GM18858 (cell line): ENCODE data around the gene PPP1R26.
"Not testable (repeated sequence)": the region's sequence is repeated elsewhere in the genome, so short reads cannot be mapped to it uniquely, and the experiment has no call there.

ENCODE experiments used
- ATAC-seq: cut with Tn5 transposase; IDR thresholded peaks from one replicate; pipeline ENCODE4 v1.9.1; 2021; ENCODE audit not compliant: unreplicated experiment

PPP1R26 gene

DNA sequence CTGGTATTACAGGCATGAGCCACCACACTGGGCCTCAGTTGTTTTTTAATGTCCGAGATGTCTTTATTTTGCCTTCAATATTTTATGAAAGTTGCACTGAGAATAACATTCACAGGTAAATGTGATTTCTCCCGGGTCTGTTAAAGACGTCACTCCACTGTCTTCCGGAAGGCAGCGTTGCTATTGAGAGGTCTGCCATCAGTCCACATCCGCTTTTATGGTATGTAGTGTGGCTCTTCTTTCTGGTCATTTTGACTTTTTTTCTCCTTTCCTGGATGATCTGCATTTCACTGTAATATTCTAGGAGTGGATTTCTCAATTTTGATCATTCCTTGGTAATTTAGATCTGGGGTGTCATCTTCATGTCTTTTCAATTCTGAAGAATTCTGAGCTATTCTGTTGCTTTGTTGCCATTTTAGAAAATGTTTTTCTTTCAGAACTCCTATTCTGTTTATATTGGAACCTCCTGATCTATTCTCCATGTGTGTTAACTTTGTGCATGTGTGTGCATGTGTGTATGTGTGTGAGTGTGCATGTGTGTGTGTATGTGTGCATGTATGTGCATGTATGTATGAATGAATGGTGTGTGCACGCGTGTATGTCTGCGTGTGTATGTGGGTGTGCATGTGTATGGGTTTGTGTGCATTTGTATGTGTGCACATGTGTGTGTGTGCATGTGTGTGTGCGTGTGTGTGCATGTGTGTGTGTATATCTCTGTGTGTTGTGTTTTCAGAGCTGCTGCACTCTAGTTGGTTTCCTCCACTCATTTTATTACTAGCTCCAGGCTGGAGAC, 39.8 kb downstream of the PPP1R26 start:
- no peak for ATAC-seq

DNA sequence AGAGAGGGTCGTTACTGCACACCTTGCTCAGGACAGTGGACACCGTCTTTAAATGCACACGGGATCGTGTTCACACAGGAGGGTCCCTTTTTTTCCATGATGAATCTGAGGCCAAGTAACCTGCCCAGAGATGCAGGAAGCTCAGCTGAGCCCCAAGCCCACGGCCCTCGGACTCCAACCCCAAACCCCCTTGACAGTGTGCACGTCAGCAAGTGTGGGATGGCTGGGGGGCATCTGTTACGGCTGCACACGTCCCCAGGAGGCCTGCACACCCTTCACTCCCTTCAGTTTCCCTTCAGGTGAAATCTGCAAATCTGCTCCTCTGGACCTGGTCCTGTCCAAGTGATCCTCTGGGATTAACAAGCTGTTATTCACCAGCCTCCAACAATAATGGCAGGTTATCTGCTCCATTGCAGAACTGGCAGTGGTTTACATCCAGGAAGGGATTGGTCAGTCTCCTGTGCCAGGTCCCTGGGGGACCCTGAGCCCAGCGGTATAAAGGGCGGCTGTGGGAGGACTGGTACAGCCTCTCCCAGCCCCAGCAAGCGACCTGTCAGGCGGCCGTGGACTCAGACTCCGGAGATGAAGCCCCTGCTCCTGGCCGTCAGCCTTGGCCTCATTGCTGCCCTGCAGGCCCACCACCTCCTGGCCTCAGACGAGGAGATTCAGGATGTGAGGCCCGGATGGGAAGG, 41.5 kb downstream of the PPP1R26 start, which contains the start of gene LCN1:
LCN1 (plus strand) TSS at position 525 of the 692 bp plus-strand sequence; CDS start at position 583, 58 bp downstream.
- ATAC-seq, result no peak

DNA sequence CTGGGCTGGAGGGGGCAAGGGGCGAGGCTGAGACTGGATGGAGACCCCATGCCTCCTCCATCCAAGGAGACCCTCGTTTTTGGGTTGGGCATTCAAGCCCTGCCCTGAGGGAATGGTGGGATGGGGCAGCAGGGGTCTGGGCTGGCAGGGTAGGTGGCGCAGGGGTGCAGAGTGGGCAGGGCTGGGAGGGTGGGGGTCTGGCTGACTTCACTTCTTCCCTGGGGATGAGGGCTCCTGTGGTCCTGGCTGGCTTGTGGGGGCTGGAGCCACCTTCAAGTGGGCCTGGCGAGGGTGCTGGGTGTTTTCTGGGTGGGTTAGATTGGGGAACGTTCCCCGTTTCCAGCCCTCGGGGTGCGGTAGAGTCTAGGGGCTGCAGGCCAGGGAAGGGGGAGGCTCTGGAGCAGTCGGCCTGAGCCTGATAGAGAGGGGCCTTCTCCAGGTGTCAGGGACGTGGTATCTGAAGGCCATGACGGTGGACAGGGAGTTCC, 42.1 kb downstream of the PPP1R26 start:
- no peak for ATAC-seq

DNA sequence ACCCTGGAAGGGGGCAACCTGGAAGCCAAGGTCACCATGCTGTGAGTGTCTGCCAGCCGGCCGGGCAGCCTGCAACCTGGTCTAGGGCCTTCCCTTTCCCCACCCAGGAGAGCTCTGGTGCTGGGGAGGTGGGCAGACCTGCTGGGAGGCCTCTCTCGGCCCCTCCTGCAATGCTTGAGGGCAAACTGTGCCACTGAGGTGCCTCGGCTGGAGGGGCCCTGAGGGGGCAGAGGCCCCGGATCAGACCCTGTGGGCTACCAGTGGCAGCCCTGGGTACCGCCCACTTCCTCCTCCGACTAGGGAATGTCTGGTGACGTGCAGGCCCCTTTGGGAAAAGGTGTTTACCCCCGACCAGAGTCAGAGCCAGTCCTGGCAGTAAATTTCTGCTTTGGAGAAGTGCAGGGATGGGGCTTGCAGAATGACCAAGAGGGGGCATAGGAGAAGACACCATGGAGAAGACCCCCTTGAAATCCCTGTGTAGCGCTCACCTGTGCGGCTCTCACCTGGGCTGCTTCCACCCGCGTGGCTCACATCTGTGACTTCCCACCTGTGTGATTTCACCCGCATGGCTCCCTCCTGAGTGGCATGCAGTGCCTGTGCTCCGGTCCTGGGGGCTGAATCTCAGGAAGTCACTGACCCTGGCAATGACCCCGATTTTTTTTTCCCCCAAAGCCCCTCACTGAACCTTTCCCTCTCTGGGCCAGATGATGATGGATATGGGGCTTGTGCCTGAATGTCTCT, 42.7 kb downstream of the PPP1R26 start:
- no peak for ATAC-seq

DNA sequence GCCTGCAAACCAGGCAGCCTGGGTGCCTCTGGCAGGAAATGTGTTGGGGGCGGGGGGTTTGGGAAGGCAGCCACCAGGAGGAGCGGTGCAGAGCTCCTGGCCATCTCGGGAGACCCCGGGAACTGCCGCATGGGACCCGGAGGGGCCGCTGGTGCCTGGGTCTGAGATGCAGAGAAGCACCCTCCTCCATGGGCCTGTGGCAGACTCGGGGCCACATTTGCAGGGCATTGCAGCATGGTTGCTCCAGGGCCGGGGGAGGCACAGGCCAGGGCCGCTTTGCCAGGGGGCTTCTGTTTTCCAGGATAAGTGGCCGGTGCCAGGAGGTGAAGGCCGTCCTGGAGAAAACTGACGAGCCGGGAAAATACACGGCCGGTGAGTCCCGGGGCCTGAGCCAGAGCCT, 43.3 kb downstream of the PPP1R26 start:
- no peak for ATAC-seq

DNA sequence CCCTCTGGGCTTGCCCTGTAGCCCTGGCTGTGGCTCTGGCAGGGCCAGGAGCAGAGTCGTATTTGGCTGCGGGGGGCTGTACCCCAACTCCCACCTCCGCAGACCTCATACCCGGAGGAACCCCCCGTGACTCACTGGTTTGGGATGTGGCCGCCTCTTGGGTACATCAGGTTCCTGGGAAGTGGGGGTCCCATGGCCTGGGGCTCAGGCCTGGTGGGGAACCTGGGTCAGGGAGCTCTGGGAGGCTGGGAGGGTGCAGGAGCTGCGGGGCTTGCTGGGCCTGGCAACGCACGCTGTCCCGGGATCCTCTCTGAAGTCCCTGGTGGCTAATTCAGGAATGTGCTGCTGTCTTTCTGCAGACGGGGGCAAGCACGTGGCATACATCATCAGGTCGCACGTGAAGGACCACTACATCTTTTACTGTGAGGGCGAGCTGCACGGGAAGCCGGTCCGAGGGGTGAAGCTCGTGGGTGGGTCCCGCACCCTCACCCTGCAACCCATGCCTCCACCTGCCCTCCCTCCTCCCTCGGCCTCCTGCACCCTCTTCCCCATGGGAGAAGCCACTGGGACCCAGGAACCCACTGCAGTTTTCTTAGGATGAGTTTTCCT, 44.0 kb downstream of the PPP1R26 start:
- ATAC-seq, result no peak

DNA sequence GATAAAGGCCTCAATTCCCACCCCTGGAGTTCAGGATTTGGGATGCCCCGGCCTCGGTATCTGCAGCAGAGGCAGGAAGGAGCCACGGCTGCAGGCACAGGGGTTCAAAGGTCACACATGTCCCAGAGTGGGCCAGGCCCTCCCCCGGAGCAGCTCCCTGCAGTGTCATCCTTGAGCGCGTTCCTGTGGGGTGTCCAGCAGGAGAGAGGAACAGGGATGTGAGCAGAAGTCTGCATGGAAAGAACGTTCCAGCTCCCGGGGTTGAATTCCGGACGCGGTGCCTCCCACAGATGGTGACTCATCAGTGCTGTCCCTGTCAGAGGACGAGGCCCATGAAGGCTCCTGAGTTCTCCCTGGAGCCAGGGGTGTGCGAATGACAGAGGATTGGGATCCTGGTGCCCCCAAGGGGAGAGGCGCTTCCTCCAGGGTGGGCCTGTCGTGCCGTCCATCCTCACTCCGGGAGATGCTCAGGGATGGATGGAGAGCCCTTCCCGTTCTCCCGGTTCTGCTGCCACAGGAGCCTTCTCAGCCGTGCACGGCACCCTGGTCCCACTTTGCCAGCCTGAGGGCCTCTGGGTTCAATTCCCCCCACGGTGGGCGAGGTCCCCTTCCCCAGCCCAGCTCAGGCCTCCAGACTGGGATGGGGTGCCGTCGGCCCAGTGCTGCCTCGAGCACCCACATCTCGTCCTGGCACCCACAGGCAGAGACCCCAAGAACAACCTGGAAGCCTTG, 44.7 kb downstream of the PPP1R26 start:
- ATAC-seq, result no peak

DNA sequence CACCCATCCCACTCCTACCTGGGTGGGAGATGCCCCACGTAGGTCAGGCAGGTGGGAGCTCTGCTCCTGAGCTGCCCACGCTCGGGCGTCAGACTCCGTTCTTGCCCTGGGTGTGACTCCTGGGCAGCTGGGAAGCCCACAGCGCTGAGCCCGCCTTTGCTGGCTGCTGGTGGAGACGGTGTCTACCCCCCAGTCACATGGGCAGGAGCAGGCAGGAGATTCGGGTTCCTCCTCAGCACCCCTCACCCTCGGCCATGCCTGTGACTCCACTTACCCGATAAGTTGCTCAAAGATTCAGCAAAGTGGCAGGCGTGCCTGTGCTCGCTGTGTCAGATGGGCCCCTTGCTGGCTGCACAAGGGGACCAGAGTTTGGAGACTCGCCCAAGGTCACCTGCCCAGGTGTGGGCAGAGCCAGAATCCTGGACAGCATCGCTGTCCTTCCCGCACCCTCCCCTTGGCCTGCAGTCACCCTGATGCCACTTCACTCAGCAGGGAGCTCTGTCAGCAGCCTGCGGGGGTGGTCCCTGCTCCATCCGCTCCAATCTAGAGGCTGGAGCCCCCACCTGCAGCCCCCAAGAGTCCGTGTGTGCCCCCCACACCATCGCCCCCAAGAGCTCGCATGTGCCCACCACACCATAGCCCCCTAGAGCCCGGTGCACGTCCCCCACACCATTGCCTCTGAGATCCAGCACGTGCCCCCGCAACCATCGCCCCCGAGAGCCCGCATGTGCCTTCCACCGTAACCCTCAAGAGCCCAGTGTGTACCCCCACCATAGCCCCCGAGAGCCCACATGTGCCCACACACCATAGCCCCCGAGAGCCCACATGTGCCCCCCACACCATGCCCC, 45.9 kb downstream of the PPP1R26 start:
- no peak for ATAC-seq

DNA sequence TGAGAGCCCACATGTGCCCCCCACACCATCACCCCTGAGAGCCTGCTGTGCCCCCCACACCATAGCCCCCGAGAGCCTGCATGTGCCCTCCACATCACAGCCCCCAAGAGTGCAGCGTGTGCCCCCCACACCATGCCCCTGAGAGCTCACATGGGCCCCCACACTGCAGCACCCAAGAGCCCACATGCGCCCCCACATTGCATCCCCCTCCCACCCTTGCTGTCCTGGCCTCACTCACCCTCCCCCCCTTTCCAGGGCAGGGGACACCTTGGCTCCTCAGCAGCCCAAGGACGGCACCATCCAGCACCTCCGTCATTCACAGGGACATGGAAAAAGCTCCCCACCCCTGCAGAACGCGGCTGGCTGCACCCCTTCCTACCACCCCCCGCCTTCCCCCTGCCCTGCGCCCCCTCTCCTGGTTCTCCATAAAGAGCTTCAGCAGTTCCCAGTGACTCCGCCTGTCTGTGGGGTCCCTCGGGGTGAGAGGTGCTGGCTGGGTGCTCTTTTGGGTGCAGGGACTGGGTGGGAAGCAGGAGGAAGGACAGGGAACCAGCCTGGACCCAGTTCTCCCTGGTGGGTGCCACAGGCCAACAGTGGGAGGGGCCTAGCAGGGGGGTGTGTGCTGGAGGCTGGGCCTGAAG, 46.6 kb downstream of the PPP1R26 start:
- no peak for ATAC-seq

DNA sequence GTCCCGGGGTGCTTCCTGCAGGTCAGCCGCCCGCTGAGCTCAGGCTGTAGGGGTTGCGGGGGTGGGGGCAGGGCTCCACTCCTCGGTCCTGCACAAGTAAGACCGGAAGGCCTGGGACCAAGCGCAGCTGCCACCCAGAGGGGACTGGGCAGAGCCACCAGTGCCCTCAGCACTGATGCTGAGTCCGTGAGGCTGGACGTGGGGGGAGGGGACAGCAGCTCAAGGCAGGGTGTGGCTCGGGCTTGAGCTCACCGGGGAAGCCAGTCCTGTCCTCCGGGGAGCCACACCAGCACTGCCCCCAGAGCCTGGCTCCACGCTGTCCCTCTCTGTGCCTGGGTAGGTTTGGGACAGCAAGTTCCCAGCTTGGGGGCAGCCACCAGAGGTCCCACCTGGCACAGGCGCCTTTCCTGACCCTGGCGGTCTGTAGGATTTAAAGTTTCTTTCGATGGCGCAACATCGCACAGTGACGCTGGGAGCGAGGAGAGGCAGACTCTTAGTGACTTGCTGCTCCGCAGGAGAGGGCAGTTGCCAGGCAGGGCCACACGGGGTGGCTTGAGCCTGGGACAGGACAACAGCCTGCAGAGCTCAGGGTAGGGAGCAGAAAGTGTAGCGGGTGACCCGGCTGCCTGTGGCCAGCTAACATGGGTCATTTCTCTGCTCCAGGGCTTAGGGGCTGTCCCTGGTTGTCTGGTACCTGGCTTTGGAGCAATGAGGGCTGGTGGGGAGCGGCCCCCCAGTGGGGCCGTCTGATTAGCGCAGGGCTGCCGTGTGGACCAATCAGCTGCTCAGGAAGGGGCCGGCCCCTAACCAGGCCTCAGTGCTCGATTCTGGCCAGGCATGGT, 47.4 kb downstream of the PPP1R26 start:
- ATAC-seq, result no peak

DNA sequence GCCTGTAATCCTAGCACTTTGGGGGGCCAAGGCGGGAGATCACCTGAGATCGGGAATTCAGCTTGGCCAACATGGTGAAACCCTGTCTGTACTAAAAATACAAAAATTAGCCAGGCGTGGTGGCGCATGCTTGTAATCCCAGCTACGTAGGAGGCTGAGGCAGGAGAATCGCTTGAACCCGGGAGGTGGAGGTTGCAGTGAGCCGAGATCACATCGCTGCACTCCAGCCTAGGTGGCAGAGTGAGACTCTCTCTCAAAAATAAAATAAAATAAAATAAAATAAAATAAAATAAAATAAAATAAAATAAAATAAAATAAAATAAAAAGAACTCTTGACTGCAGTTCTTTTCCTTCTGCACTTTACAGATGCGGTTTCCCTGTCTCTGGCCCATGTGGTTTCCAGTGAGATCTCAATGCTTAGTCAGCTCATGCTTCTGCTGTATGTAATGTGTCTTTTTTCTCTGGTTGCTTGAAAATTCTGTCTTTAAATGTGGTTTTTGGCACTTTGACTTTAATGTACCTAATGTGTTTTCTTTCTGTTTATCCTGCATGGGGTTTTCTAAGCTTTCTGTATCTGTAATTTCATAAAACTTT, 49.4 kb downstream of the PPP1R26 start:
- not testable (repeated sequence) for ATAC-seq

DNA sequence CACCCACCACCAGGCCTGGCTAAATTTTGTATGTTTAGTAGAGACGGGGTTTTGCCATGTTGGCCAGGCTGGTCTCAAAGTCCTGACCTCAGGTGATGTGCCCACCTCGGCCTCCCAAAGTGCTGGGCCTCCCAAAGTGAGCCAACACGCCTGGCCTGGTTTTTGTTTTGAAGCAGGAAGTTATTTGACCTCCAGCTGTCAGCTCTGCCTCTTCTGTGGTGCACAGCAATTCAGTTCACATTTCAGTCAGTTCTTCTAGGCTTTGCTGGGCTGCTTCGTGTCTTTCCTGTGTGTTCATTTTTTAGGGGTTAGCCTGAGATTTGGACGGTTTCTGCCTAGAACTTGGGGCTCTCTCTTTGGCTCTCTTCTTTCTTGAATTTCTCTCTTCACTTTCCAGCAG, 50.6 kb downstream of the PPP1R26 start:
- no peak for ATAC-seq

DNA sequence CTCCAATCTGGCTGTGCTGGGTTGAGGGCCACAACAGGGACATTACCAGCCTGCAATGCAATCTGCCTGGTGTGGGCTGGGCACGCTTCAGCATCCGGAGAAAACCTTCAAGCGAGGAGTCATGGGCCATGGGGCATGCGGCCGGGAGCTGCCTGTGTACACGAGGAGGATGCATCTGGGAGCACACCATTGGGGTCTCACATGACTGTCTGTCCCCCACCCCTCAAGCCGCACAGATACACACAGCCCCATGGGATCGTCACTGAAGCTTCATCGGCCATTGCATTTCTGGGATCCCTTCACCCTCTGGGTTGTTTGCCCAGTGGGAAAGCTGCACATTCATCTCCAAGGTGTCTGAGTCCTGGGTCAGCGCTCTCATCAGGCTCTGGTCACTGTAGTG, 51.5 kb downstream of the PPP1R26 start:
- ATAC-seq, result no peak

DNA sequence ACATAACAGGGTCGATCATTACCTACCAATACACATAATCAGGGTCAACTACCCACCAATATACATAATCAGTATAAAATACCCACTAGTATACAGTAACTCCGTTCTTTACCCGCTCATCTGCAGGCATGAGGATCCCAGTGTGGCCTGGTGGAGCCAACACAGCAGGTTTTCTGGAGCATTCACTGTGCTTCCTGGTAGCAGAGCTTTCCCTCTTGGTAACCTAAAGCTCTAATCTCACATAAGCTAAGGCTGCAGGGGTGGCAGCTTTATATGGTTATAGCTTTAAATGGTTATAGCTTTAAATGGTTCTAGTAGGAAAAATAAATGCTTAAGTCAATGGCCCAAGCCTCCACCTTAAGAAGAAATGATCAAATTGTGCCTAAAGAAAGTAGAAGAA, 53.5 kb downstream of the PPP1R26 start:
- ATAC-seq, result no peak

DNA sequence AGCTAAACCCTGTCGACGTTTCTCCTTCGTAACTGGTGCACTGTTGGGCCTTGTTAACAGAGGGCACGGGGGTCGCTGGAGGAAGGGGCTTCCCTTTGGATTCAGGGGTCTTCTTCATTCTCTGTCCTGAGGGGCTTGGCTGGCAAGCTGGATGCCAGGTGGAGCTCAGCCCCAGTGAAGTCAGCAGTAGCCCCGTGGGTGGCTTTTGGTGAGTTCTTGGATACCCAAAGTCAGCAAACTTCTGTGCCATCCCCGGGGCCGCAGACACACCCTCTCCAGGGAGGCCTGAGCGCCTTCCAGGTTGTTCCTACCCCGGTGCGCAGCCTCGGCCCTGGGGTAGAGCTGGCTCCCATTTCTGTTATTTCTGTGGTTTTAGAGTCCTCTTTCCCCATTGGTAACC, 54.1 kb downstream of the PPP1R26 start:
- ATAC-seq, result no peak

DNA sequence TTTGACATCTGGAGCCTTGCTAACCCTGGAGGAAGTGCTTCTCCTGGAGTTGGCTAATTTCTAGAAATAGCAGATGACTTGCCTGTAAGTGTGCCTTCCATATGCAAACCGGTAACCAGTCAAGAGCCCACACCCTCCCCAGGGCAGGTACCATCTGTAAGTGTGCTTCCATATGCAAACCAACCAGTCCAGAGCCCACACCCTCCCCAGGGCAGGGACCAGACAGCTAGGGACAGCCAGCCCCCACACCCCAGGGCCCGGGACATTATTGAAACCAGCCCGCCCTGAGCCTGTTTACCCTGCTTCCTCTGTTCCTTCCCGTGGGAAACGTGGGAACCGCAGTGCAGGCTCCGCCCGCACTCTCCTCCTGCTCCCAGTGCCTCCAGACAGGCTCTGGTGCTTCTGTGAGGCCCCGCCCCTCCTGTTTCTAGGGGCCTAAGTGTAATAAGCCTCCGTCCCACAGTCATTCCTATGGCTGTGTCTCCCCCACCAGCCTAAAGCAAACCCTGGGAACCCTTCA, 54.7 kb downstream of the PPP1R26 start:
- not testable (repeated sequence) for ATAC-seq

DNA sequence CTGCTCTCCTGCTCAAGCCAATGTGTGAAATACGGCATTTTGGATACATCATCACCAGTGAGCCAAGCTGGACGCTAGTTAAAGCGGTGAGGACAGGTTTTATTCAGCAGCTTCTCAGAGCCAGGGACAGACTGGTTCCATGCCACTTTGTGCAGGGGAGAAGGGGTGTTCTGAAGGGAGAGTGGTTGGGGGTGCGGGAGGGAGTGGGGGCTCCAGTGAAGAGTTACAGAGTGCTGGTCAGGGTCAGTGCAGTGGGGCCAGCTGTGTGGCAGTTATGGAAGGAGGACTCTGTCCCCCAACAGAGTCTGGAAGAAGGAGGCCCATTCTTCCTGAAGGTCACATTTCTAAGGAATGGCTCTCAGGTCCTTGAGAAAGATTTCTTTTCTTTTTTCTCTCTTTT, 55.2 kb downstream of the PPP1R26 start:
- ATAC-seq, result not testable (repeated sequence)

DNA sequence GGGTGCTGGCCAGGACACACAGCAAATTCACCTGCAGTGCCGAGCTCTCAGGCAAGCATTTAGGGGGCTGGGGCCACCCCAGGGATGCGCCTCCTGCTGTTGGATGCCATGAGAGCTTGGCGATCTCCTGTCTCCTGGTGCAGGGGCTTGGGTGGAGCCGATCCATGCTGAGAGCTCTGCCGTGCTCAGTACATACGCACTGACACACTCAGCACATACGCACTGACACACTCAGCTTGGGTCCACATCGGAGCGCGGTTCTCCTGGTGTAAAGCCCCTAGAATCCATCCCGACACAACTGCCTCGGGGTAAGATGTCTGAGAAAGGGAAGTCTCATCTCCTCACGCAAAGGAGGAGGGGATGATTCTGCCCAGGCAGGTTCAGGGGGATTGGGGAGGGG, 56.0 kb downstream of the PPP1R26 start:
- not testable (repeated sequence) for ATAC-seq
